Measurements from ENCODE around the gene TMEM123.

Gene TMEM123

DNA sequence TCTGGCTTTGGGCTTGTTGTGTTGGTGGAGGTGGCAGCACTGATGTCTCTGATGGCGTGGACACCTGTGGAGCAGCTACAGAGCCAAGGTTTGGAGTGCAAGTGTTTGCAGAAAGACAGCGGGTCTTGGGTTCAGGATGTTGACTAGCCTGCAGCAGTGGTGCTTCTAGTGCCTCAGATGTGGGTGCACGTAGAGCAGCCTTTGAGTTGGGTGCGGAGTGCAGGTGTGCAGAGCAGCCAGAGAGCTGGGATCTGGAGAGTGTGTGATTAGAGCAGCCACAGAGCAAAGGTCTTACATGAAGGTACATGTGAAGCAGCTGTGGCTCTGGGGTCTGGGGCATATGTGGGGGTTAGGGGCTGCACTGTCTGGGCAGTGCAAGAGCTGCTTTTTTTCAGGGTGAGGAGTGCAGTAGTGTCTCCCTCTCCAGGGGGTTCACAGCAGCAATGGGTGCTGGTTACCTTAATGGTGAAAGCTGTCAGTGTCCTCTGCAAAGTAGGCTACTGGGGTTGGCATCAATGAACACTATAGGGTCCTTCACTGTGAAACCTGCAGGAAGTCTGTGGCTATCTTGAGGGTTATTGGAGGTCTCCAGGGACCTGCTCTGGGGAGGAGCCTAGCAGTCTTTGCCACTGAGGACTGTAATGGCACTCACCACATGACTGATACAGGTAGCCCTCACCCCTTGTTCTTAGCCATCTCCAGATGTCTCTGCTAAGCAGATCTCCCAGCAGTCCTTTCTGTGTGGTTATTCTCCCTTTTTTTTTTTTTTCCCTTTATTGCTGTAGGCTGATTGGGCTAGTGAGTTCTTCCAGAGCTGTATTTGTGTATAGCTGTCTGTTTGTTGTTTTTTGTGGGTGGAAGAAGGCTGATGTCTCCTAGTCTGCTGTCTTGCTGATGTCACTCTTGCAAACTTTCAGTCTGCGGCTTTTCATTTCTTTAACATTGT is 91.2 kb downstream of the TMEM123 start:
- peak; percentile 33 to 35 for DNase-seq (ENCODE audit: low read depth in 2 of 2)

DNA sequence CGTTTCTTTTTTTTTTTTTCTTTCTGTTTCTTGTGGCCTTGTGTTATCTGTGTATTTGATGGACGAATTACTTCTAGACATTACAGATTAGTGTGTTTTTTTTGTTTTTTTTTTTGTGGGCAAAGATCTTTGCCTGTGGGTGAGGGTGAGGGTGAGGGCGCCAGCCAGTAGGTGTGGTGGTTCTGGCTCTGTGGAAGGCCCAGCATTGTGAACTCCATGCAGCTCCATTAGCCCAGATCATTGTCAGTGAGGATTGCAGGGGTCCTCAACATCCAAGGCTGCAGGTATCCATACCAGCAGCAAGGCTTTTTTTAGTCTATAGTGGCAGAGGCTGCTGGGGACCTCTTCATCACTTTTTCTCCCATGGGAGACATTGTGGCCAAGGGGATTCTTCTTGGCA is 91.9 kb downstream of the TMEM123 start:
- no peak for DNase-seq (ENCODE audit: low read depth in 2 of 2)

DNA sequence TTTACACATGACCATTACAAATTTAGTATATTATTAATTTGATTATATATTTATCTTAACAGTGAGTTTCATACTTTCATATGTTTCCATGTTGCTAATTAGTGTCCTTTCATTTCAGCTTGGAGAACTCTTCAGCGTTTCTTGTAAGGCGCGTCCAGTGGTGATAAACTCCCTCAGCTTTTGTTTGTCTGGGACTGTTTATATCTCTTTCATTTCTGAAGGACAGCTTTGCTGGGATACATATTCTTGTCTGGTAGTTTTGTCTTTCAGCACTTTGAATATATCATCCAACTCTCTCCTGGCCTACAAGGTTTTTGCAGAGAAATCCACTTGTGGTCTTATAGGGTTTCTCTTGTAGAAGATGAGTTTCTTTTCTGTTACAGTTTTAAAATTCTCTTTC is 93.2 kb downstream of the TMEM123 start:
- no peak for DNase-seq (ENCODE audit: low read depth in 2 of 2)

DNA sequence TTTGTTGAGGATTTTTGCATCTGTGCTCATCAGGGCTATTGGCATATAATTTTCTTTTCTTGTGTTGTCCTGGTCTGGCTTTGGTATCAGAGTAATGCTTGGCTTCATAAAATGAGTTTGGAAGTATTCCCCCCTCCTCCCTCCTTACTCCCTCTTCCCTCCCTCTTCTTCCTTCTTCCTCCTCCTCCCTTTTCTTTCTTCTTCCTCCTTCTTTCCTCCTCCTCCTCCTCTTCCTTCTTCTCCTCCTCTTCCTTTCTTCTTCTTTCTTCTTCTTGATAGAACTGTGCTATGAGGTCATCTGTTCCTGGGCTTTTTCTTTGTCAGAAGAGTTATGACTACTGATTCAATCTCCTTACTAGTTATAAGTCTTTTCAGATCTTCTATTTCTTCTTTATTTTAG is 95.4 kb downstream of the TMEM123 start:
- no peak for DNase-seq (ENCODE audit: low read depth in 2 of 2)

DNA sequence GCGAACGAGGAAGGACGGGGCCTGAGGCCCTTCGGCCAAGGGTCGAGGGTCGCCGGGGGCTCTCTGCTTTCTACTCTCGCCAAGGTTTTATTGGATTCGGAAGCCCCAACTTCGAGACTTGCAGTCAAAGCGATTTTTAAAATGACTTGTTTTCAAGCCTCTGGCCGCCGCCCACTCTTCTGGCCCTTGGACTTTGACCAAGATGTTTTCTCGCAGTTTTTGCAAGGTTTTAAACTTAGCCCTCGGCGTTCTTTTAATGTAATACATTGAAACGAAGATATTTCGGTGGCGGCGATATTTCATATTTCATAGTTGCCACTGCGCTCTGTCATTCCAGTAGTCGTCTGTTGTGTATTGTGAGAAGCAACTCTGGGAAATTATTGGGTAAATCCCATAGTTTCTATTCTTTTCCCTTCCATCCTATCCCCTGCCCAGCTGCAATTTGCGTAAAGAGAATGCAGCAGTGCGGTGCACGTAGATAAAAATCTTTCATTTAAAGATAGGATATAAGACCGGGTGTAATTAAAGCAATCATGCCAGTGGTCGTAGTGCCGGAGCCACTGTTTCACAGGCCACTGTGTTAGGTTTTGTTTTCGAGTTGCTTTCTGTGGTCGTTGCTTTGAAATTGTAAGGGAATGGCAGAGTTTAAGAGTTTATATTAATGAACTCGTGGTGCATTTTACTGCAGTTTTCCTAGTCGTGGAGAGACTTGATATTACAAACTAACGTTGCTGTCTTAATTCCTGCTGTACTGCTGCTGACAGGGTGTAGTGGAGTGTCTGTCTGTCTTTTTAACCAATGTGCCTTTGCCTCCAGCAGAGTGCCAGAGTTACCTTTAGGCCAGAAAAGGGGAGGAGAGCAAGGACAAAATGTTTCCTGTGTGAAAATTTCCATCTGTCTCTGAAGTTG is 104.8 kb downstream of the TMEM123 start:
- DNase-seq (ENCODE audit: low read depth in 2 of 2): no peak

DNA sequence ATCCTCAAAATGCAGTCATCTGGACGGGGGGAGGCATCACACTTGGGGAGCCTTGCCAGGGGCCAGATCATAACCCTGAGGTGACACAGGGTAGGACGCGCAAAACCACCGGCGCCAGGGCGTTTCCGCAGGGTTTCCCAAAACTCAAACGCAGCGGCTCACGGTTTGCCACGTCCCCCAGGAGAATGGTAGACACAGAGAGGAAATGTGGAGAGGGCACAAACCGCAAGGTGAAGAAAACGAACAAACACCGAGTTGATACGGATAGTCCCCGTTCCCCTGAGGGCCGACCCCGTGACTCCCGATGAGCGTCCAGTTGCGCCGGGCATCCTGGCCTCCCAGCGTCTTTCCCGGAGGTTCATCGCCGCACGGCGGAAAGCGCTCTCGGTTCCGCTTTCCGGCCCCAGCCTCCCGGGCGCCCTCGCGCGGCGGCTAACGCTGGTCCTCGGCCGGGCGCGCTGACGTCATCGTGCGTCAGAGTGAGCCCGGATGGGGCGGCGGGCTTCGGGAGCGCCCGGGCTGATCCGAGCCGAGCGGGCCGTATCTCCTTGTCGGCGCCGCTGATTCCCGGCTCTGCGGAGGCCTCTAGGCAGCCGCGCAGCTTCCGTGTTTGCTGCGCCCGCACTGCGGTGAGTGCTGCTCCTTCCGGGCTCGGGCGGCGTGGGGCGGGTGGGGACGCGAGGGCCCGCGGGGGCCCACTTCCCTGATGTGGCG is 105.7 kb downstream of the TMEM123 start, which contains the start of gene BIRC2:
BIRC2 (plus strand) TSS at position 467 of the 714 bp plus-strand sequence. CDS start 2,641 bp downstream, outside the sequence.
- DNase-seq (ENCODE audit: low read depth in 2 of 2): peak; percentile 82 to 86

DNA sequence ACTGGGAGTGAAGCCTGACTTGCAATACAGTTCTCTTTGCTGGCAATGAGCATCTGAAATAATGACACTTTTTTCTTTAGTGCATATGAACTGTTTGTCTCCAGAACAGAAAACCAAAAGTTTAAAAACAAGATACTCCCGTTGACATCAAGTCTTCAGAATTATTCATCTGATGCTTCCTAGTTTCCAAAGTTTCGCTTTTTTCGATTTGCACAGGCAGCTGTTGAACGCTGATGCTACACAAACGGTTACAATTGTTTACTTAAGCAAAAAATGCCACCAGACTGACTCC is 106.2 kb downstream of the TMEM123 start:
- DNase-seq (ENCODE audit: low read depth in 2 of 2): no peak

All from fibroblast of skin of left biceps (primary cell).